Jurkat, Clone E6-1 (cell line): Measurements from ENCODE around the gene FOXA2.

Experiments
- DNase-seq: peaks from one replicate; pipeline ENCODE4 v3.0.0-alpha.2; 2011; ENCODE audit warnings: low read depth, low spot score
- H3K4me3 ChIP-seq: 2 replicates; pipeline ENCODE4 v1.5.1; 2011; ENCODE audit warnings: mild to moderate bottlenecking, low read length, control low read depth, moderate library complexity

The FOXA2 gene

DNA sequence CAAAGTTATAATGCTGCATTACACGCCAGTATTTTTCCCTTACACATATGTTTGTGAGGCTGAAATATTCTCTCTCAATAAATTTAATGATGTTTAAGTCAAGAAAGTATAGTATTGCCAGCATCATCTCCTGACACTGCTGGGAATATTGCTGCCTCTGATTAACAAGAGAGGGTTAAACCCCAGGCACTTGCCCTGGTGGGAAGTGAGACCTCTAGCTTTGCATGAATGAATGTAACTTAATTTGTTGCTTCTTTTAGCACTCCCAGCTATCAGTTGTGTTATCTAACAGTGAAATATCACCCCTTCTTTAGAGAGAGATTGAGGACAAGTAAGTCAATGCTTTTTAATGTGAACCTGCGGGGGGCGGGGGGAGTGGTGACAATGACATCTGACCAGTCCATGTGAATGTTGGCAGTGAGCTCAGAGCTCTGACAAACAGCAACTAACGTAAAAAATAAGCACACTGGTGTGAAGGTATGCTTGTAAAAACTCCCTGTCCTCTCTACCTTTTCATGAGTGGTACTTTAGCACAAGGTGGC, 9.8 kb downstream of the FOXA2 start:
- no peak for DNase-seq

DNA sequence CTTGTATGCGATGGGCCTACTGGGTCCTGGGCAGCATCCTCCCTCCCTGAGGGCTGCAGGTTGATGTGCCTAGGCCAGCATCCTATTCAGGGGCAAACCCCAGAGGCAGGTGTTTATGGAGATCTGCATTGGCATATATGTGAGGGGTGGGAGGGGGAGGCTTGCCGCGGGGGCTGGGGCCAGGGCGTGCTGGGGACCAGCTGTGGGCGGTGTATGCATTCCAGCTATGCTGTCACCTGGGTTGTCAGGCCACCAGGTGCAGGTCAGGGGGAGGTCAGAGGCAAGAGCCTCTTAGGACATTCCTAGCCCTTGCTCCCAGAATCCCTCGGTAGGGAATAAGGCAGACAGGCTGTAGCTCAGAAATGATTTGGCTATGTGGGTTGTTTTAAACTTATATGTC, 11.9 kb downstream of the FOXA2 start:
- DNase-seq = no peak
- no peak overlapping the region for H3K4me3 ChIP-seq

More for the DNA sequence above, 9.8 kb downstream of the FOXA2 start:
- no peak overlapping the region for H3K4me3 ChIP-seq

DNA sequence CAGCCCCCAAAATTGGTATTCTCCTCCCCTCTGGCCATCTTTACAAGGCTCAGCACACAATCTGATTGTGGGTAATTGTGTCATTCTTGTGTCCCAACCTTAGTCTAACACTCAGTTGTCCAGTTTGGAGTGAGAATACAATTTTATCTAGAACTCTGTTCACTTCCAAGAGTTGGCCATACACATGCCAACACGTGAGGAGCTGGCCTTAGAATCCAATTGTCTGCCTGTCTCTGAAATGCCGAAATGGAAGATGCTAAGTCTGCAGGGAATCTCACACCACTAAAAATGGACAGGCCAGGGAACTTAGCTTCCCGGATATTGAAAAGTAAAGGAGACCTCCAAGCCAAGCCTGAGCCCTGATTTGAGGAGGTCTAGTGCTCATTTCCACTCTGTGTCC, 12.3 kb downstream of the FOXA2 start:
- no peak for DNase-seq

GRCh38 chr20:22569353-22569752, 15.0 kb downstream of the FOXA2 start:
- no peak for DNase-seq
- no peak overlapping the region for H3K4me3 ChIP-seq

More for the DNA sequence above, 12.3 kb downstream of the FOXA2 start:
- H3K4me3 ChIP-seq = no peak overlapping the region

- no peak overlapping the region for H3K4me3 ChIP-seq
- DNase-seq = no peak
These were observed 15.5 kb downstream of the FOXA2 start for GRCh38 chr20:22568872-22569344.

GRCh38 chr20:22567944-22568871, 16.2 kb downstream of the FOXA2 start:
- no peak overlapping the region for H3K4me3 ChIP-seq
- no peak for DNase-seq

DNA sequence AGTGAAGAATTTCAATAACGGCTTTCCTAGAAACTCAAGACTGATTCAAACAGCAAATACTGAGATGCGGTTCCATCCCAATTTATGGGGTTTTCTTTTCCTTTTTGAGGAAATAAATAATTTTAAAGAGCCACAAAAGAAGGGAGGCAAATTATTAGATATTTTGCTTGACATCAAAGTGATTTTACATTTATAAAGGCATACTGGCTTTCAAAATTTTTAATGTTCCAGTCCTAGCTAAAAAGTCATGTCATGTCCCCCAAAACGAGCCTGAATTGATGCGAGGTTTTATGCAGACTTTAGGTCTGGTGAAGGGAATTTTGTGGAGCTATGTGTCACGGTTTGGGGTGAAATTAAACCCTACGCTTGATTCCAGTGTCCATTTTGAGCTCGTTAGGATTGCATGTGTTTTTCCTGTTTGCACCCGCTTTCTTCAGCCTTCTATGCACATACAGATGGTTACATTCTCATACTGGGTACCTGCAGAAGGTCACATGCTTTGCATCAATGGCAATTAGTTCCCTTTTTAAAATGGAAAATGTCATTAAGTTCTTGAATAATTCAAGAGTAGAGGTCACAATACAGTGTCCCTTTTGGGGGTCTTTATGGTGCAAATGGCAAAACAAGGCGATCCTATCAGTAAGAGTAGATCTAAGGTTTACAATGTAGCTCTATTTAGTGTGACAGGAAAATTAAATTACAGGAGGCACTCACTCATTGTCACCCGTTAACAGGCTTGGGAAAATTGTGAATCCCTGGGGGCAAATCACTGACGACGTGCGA, 17.3 kb downstream of the FOXA2 start:
- no peak for DNase-seq
- H3K4me3 ChIP-seq = no peak overlapping the region

GRCh38 chr20:22563062-22563965, 21.1 kb downstream of the FOXA2 start:
- no peak overlapping the region for H3K4me3 ChIP-seq
- DNase-seq = no peak

DNA sequence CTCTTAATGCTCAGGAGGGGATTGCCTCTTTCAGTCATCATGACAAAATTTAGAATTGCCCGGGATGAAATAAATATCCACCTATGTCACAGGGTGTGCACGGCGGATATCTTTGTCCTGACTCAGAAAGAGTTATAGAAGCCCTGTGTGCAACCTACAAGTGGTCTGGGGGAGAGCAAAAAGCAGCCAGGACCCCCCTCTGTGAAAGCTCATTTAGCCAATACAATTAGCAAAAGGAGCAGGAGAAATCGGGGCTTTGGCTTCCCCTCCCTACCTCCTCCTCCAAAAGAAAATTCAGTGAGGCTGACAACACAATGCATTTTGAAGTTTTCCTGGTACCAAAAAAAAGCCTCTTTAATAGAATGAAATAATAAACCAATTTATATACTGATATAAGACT, 21.8 kb downstream of the FOXA2 start:
- no peak for DNase-seq

DNA sequence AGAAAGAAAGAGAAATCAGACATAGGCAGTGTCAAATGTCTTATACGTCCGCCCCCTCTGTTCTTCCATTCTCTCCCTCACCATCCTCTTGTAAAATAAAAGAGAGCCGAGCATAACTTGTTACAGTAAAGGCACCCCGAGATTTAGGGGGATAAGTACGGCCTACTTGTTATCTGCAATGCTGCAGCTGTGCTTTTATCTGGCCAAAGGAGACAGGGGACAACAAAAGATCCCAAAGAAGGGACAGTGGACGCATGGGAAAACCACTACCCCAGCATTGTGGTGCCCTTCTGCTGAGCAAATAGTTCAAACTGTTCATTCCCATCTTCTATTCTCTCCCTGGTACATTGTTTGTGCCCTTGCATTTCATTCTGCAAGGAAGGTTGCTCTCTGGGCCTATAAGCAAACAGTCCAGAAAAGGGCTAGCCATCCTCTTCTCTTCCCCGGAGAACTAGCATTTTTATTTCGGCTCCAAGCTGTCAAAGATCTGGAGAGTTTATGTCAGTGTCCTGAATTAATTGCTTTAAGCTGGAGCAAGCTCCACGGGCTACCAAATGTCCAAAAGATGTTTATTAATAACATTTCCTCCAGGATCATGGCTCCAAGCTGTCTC, 22.3 kb downstream of the FOXA2 start:
- H3K4me3 ChIP-seq = no peak overlapping the region
- DNase-seq = no peak

More for the DNA sequence above, 21.8 kb downstream of the FOXA2 start:
- no peak overlapping the region for H3K4me3 ChIP-seq

GRCh38 chr20:22560817-22561216, 23.6 kb downstream of the FOXA2 start:
- no peak overlapping the region for H3K4me3 ChIP-seq
- DNase-seq = no peak

DNA sequence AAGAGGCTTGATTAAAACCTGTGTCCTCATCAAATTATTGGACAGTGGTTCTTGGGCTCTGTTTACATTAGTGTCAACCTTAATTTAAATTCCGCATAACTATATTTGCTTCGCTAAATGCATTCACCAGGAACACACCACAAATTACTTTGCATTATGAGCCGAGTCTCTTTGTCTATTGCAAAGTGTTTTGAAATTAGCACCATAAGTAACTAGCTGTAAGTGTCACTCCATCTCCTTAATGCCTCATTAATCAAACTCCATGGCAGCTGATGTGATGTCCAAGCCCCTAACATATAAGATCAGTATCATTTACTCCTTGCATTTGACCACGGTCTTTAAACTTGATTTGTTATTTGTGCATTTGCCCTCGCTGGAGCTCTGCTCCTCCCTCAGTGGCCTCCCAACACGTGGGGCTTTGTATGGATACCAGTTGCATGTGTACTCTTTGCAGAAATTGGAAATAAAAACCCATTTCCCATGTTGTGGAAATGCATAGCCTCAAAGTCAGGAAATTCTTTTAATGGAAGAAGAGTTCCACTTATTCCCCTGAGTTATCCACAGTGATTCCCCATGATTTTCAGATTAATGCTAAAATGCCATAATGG, 24.6 kb downstream of the FOXA2 start:
- no peak overlapping the region for H3K4me3 ChIP-seq
- no peak for DNase-seq

GRCh38 chr20:22557403-22558276, 26.7 kb downstream of the FOXA2 start:
- DNase-seq = no peak
- no peak overlapping the region for H3K4me3 ChIP-seq

DNA sequence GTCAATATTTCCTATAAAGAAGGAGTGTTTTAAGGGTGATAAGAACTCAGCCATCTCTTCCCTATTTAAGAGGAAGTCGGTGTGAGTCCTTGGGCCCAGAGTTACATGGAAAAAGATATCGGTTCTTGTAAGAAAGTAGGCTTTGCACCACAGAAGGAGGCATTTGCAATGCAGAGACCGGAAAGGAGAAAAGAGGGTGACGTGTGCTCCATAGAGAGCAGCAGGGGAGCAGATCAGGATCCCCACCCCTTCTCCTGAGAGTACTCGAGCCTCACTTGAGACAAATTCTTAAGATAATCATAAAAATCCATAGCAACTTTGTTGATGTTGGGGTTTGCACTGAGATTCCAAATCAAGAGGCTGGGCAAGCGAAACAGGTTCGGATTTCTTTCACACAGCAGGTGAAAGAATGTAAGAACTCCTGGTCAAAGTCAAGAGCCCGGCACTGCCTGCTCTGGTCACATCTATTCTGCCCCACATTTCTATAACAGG, 27.8 kb downstream of the FOXA2 start:
- DNase-seq = no peak
- H3K4me3 ChIP-seq = no peak overlapping the region

DNA sequence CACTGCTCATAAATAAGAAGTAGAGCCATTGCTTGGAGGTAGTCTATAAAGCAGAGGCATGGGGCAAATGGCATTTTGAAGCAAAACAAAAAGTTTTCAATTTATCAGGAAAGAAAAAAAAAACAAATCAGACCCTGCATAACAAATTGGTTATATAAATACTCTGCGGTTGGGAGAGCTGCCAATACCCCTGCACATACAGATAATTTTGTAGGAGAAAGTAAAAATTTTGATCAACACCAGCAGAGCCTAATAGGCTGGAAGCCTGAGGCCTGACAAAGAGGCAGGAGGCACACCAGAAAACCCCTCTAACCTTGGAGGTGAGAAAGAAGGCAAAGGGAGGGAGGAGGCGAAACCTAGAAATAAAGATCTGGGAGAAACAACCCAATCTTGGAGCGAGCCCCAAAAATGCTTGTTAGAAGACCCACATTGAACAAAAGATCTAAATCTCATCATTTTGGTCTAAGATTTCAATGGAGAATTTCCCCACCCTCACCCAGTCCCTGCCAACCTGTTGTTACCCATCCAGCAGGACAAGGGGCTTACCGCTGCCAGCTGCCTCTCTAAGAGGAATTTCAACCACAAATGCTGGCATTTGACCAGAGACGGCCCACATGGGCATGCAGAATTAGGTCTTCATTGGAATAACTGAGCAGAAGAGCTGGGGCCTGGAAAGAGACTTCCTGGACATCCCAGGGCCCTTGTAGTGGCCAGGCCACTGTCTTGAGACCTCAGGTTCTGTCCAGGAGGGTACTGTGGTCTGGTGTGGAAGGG, 28.4 kb downstream of the FOXA2 start:
- H3K4me3 ChIP-seq = no peak overlapping the region
- DNase-seq = no peak

- no peak for DNase-seq
- H3K4me3 ChIP-seq = no peak overlapping the region
These were observed 30.0 kb downstream of the FOXA2 start for GRCh38 chr20:22554391-22554790.
